ENCODE measurements around the gene ZNF236.

- TF ChIP-seq CTCF (IDR thresholded peaks at IDR 0.05) (no peak), POLR2A (IDR thresholded peaks at IDR 0.05) (no peak)
Observed at GRCh38 chr18:76886112-76886511, 63.8 kb downstream of the ZNF236 start.
